Endothelial cell of umbilical vein (primary cell): Measurements from ENCODE around the gene CCDC93. TPM values are rescaled to one million over a fixed set of nuclear protein-coding genes. Genes with fewer than 3 reads are reported as not detected.

ENCODE experiments used
- BruUV-seq: library from RNA; stranded (reverse); fragments of 400-500 nt; replicated peaks from 2 replicates; lab custom pipeline; 2021; lab: Mats Ljungman, UMichigan
- CTCF ChIA-PET: fragments of 300-600, 350-600 bp; sonication (Branson Sonifier 250); formaldehyde crosslinking; loops from one replicate; lab custom pipeline; 2021; ENCODE audit warnings: antibody characterized with exemption, inconsistent platforms; lab: Charles Lee
- POLR2A ChIA-PET: fragments of 300-600, 350-600 bp; sonication (Branson Sonifier 250); formaldehyde crosslinking; loops from one replicate; lab custom pipeline; 2021; ENCODE audit warnings: antibody characterized with exemption, inconsistent platforms; lab: Charles Lee
- DNase-seq: peaks from one replicate; pipeline ENCODE4 v3.0.0-alpha.2; 2011; ENCODE audit warnings: low read depth, low spot score
- FAIRE-seq: peaks from 2 replicates; lab custom pipeline; 2011; peaks lifted over from hg19 to GRCh38; lab: Jason Lieb, UNC
- H2AFZ ChIP-seq: 2 replicates; pipeline ENCODE4 v1.6.0; 2012; ENCODE audit warnings: low read depth, low read length, control low read depth, inconsistent platforms
- H3K27ac ChIP-seq: 2 replicates; pipeline ENCODE4 v1.5.1; 2011; ENCODE audit warnings: low read depth, mild to moderate bottlenecking, control low read depth, low read length, moderate library complexity; ENCODE audit not compliant: insufficient read depth
- H3K27me3 ChIP-seq, 2 experiments: 2 replicates each; pipeline versions ENCODE4 v1.6.0 to v1.6.1; 2011; ENCODE audit warnings: low read length in 2 of 2, mixed read lengths in 1 of 2; ENCODE audit not compliant: control insufficient read depth in 2 of 2, insufficient read depth in 2 of 2
- H3K36me3 ChIP-seq, 2 experiments: 2 replicates in 1 of 2; 3 replicates in 1 of 2; pipeline ENCODE4 v1.5.1; 2011; ENCODE audit warnings: low read length in 2 of 2, mild to moderate bottlenecking in 1 of 2, moderate library complexity in 1 of 2; ENCODE audit not compliant: control insufficient read depth in 2 of 2, insufficient read depth in 2 of 2; ENCODE audit errors: extremely low read depth in 1 of 2
- H3K4me1 ChIP-seq: 3 replicates; pipeline ENCODE4 v1.5.1; 2011; ENCODE audit warnings: mild to moderate bottlenecking, low read length; ENCODE audit not compliant: control insufficient read depth, insufficient read depth; ENCODE audit errors: extremely low read depth
- H3K4me2 ChIP-seq: 2 replicates; pipeline ENCODE4 v1.6.1; 2011; ENCODE audit warnings: low read length, control low read depth, mixed read lengths; ENCODE audit not compliant: insufficient read depth
- H3K4me3 ChIP-seq, 3 experiments: fragments of 200-600 bp in 1 of 3; sonication (generic), shearing (Covaris generic) in 1 of 3; replicated peaks in 1 of 3; 2 replicates each; pipeline ENCODE4 v1.5.1; 2011 to 2016; ENCODE audit warnings: control low read depth in 3 of 3, low read length in 3 of 3, mild to moderate bottlenecking in 2 of 3, inconsistent platforms in 1 of 3, low read depth in 1 of 3, moderate library complexity in 1 of 3; ENCODE audit not compliant: insufficient read depth in 1 of 3
- H3K79me2 ChIP-seq: 2 replicates; pipeline ENCODE4 v1.6.0; 2012; ENCODE audit warnings: low read length, inconsistent platforms; ENCODE audit not compliant: control insufficient read depth, insufficient read depth
- H3K9ac ChIP-seq: replicated peaks from 2 replicates; pipeline ENCODE3; 2011; ENCODE audit warnings: low read length, control low read depth; ENCODE audit not compliant: insufficient read depth; ENCODE audit errors: extremely low read depth
- H3K9me1 ChIP-seq: replicated peaks from 3 replicates; pipeline ENCODE4 v1.6.0; 2011; ENCODE audit warnings: mild to moderate bottlenecking, low read length; ENCODE audit not compliant: control insufficient read depth, insufficient read depth; ENCODE audit errors: extremely low read depth
- H3K9me3 ChIP-seq: replicated peaks from 2 replicates; pipeline ENCODE4 v1.5.1; 2012; ENCODE audit warnings: low read length, inconsistent platforms; ENCODE audit not compliant: control insufficient read depth, insufficient read depth
- H4K20me1 ChIP-seq: replicated peaks from 2 replicates; pipeline ENCODE3; 2011; ENCODE audit warnings: mild to moderate bottlenecking, low read length; ENCODE audit not compliant: control insufficient read depth, insufficient read depth; ENCODE audit errors: extremely low read depth
- EZH2 ChIP-seq: IDR thresholded peaks from 2 replicates; pipeline ENCODE4 v1.6.1; 2012; ENCODE audit warnings: borderline replicate concordance, low read depth, mild to moderate bottlenecking, moderate library complexity, low read length, inconsistent platforms; ENCODE audit not compliant: severe bottlenecking
- FOS ChIP-seq: IDR thresholded peaks from 2 replicates; pipeline ENCODE4 v1.6.1; 2011; ENCODE audit warnings: mild to moderate bottlenecking, low read length, moderate library complexity, borderline replicate concordance; ENCODE audit not compliant: insufficient read depth
- GATA2 ChIP-seq: IDR thresholded peaks from 2 replicates; pipeline ENCODE4 v1.7.0; 2011; ENCODE audit warnings: low read depth, mild to moderate bottlenecking, moderate library complexity, mixed read lengths, low read length; ENCODE audit not compliant: insufficient read length, insufficient read depth
- JUN ChIP-seq: IDR thresholded peaks from 2 replicates; pipeline ENCODE4 v1.6.1; 2011; ENCODE audit warnings: borderline replicate concordance, low read depth; ENCODE audit not compliant: insufficient read length, insufficient read depth
- MYC ChIP-seq: IDR thresholded peaks from one replicate; pipeline ENCODE4 v1.6.1; 2011; ENCODE audit warnings: mild to moderate bottlenecking, low read depth, low read length
- POLR2A ChIP-seq: IDR thresholded peaks from 2 replicates; pipeline ENCODE4 v1.6.1; 2012; ENCODE audit warnings: low read depth, mild to moderate bottlenecking, control low read depth, low read length
- POLR2AphosphoS5 ChIP-seq: IDR thresholded peaks from 2 replicates; pipeline ENCODE4 v1.6.1; 2012; ENCODE audit warnings: low read depth, mild to moderate bottlenecking, control low read depth, low read length, moderate library complexity; ENCODE audit not compliant: insufficient read depth
- dilution Hi-C: fragments of 300-500 bp; cut with MboI; formaldehyde crosslinking; loops from one replicate; pipeline ENCODE4 v1.15.0; 2019; ENCODE audit warnings: low sequenced_read_pairs; ENCODE audit not compliant: extremely low pct_ligation_motif_present
- intact Hi-C: fragments of 100-400 bp; cut with micrococcal nuclease; formaldehyde crosslinking; loops from one replicate; pipeline ENCODE4 v1.10.0; 2022
- polyA plus RNA-seq, 4 experiments: library from polyadenylated mRNA; depleted of rRNA in 3 of 4; stranded (reverse) in 3 of 4; unstranded in 1 of 4; fragments of >200 nt; gene quantifications; 2 replicates each; pipeline versions ENCODE4 v1.2.1 to v1.2.3, GENCODE V29; 2011 to 2012; ENCODE audit warnings: missing spikeins in 1 of 4
- total RNA-seq: library from RNA; stranded (reverse); gene quantifications from 2 replicates; pipeline ENCODE4 v1.2.3, GENCODE V29; 2021
- TF ChIP-seq, protein P1 (sequence below), 2 donors: IDR thresholded peaks; 1 replicate in 1 of 2; 2 replicates in 1 of 2; pipeline ENCODE4 v1.5.1; 2011; ENCODE audit warnings: low read length in 2 of 2, mild to moderate bottlenecking in 2 of 2, moderate library complexity in 2 of 2, control low read depth in 1 of 2, inconsistent platforms in 1 of 2, low read depth in 1 of 2; ENCODE audit not compliant: insufficient read depth in 1 of 2; ENCODE audit errors: extremely low read depth in 1 of 2
- TF ChIP-seq, protein P2 (sequence below): IDR thresholded peaks from 2 replicates; pipeline ENCODE4 v1.6.1; 2011; ENCODE audit not compliant: insufficient read depth, insufficient read length

The CCDC93 gene
- total and polyA plus RNA-seq, 2 donors (not counting 3 experiments of a cell fraction or from before 2014, with no cell fraction given), result 13.8 to 35.1 TPM

DNA sequence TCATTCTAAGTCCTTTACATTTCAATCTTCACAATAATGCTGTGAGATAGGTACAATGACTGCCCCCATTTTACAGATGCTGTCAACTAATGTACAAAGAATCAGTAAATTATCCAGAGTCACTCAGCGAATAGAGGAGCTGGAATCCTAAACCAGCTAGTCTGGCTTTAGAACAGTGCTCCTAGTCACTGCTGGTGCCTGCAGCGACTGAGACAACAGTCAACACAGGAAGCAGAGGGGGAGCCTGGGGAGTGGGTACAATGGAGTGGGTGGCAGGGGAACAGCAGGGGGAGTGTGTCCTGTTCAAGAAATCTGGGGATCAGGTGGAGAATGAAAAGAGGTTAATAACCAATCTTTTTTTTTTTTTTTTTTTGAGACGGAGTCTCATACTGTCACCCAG, 37.3 kb downstream of the CCDC93 start:
- Histone ChIP-seq H3K4me3 (no peak overlapping the region), H3K4me2 (no peak overlapping the region), H2AFZ (no peak overlapping the region), H3K9me3 (no peaks in the 10 kb centered on the region), H3K9me1 (no peaks in the 10 kb centered on the region), H3K27ac (no peak overlapping the region), H3K36me3 (peaks cover 7 to 30% of the 10 kb centered on the region in 2 experiments), H3K79me2 (peaks cover 11% of the 10 kb centered on the region), H3K27me3 (no peaks in the 10 kb centered on the region), H3K9ac (no peak overlapping the region), H4K20me1 (peaks cover 2% of the 10 kb centered on the region), H3K4me1 (peaks cover 8% of the 10 kb centered on the region)
- no peak for TF ChIP-seq FOS
- TF ChIP-seq POLR2AphosphoS5, result no peak
- no peak for TF ChIP-seq GATA2
- TF ChIP-seq MYC, result no peak
- TF ChIP-seq, protein P1, sequence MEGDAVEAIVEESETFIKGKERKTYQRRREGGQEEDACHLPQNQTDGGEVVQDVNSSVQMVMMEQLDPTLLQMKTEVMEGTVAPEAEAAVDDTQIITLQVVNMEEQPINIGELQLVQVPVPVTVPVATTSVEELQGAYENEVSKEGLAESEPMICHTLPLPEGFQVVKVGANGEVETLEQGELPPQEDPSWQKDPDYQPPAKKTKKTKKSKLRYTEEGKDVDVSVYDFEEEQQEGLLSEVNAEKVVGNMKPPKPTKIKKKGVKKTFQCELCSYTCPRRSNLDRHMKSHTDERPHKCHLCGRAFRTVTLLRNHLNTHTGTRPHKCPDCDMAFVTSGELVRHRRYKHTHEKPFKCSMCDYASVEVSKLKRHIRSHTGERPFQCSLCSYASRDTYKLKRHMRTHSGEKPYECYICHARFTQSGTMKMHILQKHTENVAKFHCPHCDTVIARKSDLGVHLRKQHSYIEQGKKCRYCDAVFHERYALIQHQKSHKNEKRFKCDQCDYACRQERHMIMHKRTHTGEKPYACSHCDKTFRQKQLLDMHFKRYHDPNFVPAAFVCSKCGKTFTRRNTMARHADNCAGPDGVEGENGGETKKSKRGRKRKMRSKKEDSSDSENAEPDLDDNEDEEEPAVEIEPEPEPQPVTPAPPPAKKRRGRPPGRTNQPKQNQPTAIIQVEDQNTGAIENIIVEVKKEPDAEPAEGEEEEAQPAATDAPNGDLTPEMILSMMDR (IDR thresholded peaks at IDR 0.05; ENCODE audit: extremely low read depth in 1 of 2, insufficient read depth in 1 of 2, low read depth in 1 of 2, low read length in 2 of 2), result no peak
- TF ChIP-seq, protein P2, sequence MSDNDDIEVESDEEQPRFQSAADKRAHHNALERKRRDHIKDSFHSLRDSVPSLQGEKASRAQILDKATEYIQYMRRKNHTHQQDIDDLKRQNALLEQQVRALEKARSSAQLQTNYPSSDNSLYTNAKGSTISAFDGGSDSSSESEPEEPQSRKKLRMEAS, result no peak
- no peak for TF ChIP-seq POLR2A
- TF ChIP-seq JUN, result no peak
- no peak for TF ChIP-seq EZH2
- intact Hi-C loops (no loop called here), dilution Hi-C loops (no loop called here)
- DNase-seq (no peak), FAIRE-seq (no peak)
- BruUV-seq, result no TSS peak
- POLR2A ChIA-PET, result no interaction called here
- CTCF ChIA-PET, result interaction anchor here (0.9 to 2.2 kb wide), 2 partner anchors 15 to 27 kb away, joined by 3 to 6 read pairs; no protein-coding TSS in a partner anchor
